Measurements from ENCODE around the gene HOXA13. TPM values are rescaled to one million over a fixed set of nuclear protein-coding genes. Genes with fewer than 3 reads are reported as not detected.

Gene HOXA13
- total RNA-seq, 1 experiment from 2014 or later = 0.68 TPM

DNA sequence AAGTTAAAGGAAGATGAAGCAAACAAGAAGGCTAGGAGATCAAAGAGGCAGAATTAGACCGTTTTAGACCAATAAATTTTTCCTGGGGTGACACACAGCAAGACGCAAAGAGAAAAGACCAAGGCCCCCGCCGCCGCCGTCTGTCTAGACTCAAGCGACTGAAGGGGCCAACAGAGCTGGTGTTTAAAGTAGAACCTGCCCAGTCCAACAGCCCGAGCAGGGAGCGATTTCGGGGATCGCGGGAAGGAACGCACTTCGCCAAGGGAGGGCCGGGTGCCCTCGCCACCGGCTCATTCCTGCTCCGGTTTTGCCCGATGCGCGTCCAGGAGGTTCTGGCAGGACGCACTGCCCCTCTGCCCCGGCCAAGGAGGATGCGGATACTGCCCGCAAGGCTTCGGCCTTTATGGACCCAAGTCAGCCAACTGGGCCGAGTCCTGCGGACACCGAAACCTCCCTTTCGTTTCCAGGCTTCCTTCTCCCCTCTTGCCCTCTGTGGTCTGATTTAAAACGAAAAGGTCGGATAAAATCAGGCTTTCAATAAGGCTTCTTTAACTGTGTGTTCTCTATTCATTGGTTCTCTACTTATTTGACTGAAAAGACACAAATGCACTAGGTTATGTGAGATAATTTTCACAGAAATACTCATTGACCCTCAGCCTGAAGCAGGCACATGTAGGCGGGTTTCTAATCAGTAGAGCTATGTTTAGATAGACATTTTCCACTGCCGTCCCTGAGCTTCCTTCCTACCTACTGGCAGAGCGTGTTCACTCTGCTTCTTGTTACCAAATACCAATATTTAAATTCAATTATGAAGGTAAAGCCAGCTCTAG is 41.2 kb downstream of the HOXA13 start:
- TF ChIP-seq, protein P1, sequence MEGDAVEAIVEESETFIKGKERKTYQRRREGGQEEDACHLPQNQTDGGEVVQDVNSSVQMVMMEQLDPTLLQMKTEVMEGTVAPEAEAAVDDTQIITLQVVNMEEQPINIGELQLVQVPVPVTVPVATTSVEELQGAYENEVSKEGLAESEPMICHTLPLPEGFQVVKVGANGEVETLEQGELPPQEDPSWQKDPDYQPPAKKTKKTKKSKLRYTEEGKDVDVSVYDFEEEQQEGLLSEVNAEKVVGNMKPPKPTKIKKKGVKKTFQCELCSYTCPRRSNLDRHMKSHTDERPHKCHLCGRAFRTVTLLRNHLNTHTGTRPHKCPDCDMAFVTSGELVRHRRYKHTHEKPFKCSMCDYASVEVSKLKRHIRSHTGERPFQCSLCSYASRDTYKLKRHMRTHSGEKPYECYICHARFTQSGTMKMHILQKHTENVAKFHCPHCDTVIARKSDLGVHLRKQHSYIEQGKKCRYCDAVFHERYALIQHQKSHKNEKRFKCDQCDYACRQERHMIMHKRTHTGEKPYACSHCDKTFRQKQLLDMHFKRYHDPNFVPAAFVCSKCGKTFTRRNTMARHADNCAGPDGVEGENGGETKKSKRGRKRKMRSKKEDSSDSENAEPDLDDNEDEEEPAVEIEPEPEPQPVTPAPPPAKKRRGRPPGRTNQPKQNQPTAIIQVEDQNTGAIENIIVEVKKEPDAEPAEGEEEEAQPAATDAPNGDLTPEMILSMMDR (IDR thresholded peaks at IDR 0.05; ENCODE audit: insufficient read depth in 1 of 2, low read depth in 1 of 2, low read length in 1 of 2, severe bottlenecking in 1 of 2, unreplicated experiment in 1 of 2) = no peak
- intact Hi-C loops (cut with micrococcal nuclease; ENCODE audit: unreplicated experiment) = no loop called here
- Mint-ChIP-seq H3K4me3 (ENCODE audit: unreplicated experiment) (no peak overlapping the region), H3K27ac (ENCODE audit: unreplicated experiment) (no peak overlapping the region), H3K4me1 (ENCODE audit: low read depth, unreplicated experiment) (peaks cover 8% of the 10 kb centered on the region), H3K36me3 (ENCODE audit: insufficient read depth, unreplicated experiment) (peaks cover 20% of the 10 kb centered on the region), H3K9me3 (ENCODE audit: unreplicated experiment) (no peaks in the 10 kb centered on the region), H3K27me3 (ENCODE audit: insufficient read depth, unreplicated experiment) (no peaks in the 10 kb centered on the region)
- Histone ChIP-seq H3K4me1 (peaks cover 7% of the 10 kb centered on the region), H3K36me3 (ENCODE audit: control insufficient read depth, insufficient read depth, low read length) (no peaks in the 10 kb centered on the region; the same call in 1 of the 2 replicates), H3K4me3 (ENCODE audit: low read depth, low read length) (no peak overlapping the region), H3K9me3 (no peaks in the 10 kb centered on the region), H3K27me3 (replicated peaks; ENCODE audit: control insufficient read depth, insufficient read depth, low read length) (no peaks in the 10 kb centered on the region)
- DNase-seq = peak in 1 of 2 experiments; percentile 17
- CTCF ChIA-PET = interaction anchor here (0.7 kb wide), 1 partner anchor 307 kb away, joined by 3 read pairs; no protein-coding TSS in a partner anchor
- BruUV-seq (replicated peaks) = no TSS peak
- POLR2A ChIA-PET = no interaction called here

DNA sequence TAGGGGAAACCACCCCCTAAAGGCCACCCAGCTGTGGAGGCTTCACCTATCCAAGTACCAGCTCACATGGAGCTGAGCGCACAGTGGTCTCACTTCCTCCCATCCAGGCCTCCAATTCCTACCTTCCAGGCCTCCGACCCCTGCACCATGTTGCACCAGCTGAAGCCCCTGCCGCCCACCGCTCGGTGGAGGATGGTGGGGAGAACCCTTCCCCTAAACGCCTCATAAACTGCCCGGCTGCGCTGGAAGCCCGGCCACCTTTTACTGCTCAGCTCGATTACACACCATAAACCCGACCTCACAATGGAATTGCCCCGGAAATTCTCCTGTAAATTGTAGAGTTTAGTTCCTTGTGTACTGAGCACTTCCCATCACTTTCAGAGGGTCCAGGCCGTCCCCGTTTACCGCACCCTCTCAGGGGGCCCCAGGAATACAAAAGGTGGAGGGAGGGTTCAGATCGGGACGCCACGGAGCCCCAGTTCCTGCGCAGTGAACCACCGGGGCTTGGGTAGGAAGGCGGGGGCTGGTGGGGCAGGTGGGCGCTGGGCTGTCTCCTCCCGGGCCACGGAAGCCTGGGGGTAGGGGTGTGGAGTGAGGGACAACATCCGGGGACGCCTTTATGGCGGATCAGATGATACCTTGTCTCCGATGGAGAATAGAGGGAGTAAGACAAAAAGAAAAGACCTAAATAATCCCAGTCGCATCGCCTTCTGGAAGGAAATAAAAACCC is 42.0 kb downstream of the HOXA13 start:
- no peaks in the 10 kb centered on the region for H3K9me3 ChIP-seq
- H3K27me3 Mint-ChIP-seq (ENCODE audit: insufficient read depth, unreplicated experiment) = no peaks in the 10 kb centered on the region
- ChIA-PET CTCF (interaction anchor here (1.3 kb wide), 1 partner anchor 10 kb away, joined by 5 read pairs; no protein-coding TSS in a partner anchor), POLR2A (no interaction called here)
- BruUV-seq (replicated peaks) = no TSS peak
- peak in 1 of 2 experiments; percentile 29 for DNase-seq
- intact Hi-C loops (cut with micrococcal nuclease; ENCODE audit: unreplicated experiment) = no loop called here
- H3K27me3 ChIP-seq (replicated peaks; ENCODE audit: control insufficient read depth, insufficient read depth, low read length) = no peaks in the 10 kb centered on the region
- TF ChIP-seq, protein P1 (IDR thresholded peaks at IDR 0.05; ENCODE audit: insufficient read depth in 1 of 2, low read depth in 1 of 2, low read length in 1 of 2, severe bottlenecking in 1 of 2, unreplicated experiment in 1 of 2) = no peak
- peaks cover 7% of the 10 kb centered on the region for H3K4me1 Mint-ChIP-seq (ENCODE audit: low read depth, unreplicated experiment)
- no peak overlapping the region for H3K4me3 ChIP-seq (ENCODE audit: low read depth, low read length)
- H3K4me3 Mint-ChIP-seq (ENCODE audit: unreplicated experiment) = peak overlapping the region; percentile 93
- peaks cover 20% of the 10 kb centered on the region for H3K36me3 Mint-ChIP-seq (ENCODE audit: insufficient read depth, unreplicated experiment)
- no peak overlapping the region for H3K27ac Mint-ChIP-seq (ENCODE audit: unreplicated experiment)
- no peaks in the 10 kb centered on the region for H3K9me3 Mint-ChIP-seq (ENCODE audit: unreplicated experiment)
- H3K4me1 ChIP-seq = peaks cover 7% of the 10 kb centered on the region
- H3K36me3 ChIP-seq (ENCODE audit: control insufficient read depth, insufficient read depth, low read length) = no peaks in the 10 kb centered on the region; the same call in 1 of the 2 replicates

All from Caco-2 (cell line).